ENCODE measurements around the gene GPA33. TPM values are rescaled to one million over a fixed set of nuclear protein-coding genes. Genes with fewer than 3 reads are reported as not detected.

GPA33 gene
- total and polyA plus RNA-seq, 3 experiments from 2014 or later: 0.66 to 19.7 (median 0.97) TPM

DNA sequence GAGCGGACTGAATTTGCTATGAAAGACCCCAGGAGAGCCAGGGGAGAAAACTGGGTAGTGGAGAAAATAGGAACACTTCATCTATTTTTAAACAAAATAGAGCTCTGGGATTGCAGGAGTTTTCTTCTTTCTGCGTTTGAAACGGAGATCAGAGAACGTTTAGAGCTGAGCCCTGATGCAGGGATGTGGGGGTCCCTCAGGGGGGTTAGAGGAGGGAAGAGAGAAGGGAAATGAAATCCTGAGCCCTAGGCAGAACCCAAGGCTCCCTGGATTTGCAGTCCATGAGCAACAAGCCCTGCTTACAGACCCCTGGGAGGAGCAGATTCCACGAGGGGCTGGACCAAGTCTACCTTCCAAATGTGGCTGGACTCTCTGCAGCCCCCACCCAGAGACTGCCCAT is 25.5 kb upstream of the GPA33 start:
- Histone ChIP-seq H3K36me3 (ENCODE audit: insufficient read depth, low read length) (no peaks in the 10 kb centered on the region), H3K4me1 (ENCODE audit: insufficient read depth, low read length) (no peaks in the 10 kb centered on the region), H3K4me3 (ENCODE audit: low read length) (no peak overlapping the region), H3K9me3 (ENCODE audit: low read length) (no peaks in the 10 kb centered on the region), H3K27ac (ENCODE audit: low read depth, low read length) (no peak overlapping the region), H3K27me3 (ENCODE audit: insufficient read depth, low read length, poor library complexity, severe bottlenecking) (no peaks in the 10 kb centered on the region)
- peaks cover 5 to 11% of the 10 kb centered on the region in 2 donors for H3K27me3 Mint-ChIP-seq
- peaks cover 6% of the 10 kb centered on the region in 3 donors for H3K4me1 Mint-ChIP-seq
- H3K9me3 Mint-ChIP-seq: peaks cover 0 to 6% (median 0%) of the 10 kb centered on the region in 5 donors
- peak overlapping the region in 1 of 8 donors; percentile 51 for H3K27ac Mint-ChIP-seq
- ChIA-PET POLR2A (no interaction called here), CTCF (interaction anchor here (1.9 kb wide), 1 partner anchor 49 kb away, joined by 4 read pairs; no protein-coding TSS in a partner anchor)
- peaks cover 0 to 5% (median 2%) of the 10 kb centered on the region in 3 donors for H3K36me3 Mint-ChIP-seq
- DNase-seq: no peak
- no peak overlapping the region for H3K4me3 Mint-ChIP-seq

DNA sequence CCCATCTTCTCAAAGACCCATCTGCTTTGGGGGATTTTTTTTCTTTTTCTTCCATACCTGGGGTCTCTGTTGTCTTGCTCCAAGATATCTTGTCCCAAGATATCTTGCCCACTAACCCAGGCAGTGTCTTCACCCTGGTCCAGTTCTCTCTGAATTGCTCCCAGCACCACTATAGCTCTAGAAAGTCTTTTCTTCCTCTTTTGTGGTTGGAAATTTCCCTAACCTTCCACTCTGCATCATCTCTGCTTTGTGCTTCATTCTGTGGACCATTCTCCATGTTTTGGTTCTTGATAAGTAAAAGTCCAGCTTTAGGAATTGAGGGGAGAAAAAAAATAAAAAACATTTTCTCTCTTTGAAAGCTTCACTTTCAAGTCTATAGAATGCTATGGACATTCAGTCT is 24.5 kb upstream of the GPA33 start:
- POLR2A ChIA-PET: no interaction called here
- H3K36me3 Mint-ChIP-seq: peaks cover 0 to 13% (median 2%) of the 10 kb centered on the region in 3 donors
- Histone ChIP-seq H3K4me3 (ENCODE audit: low read length) (no peak overlapping the region), H3K27me3 (ENCODE audit: insufficient read depth, low read length, poor library complexity, severe bottlenecking) (no peaks in the 10 kb centered on the region), H3K36me3 (ENCODE audit: insufficient read depth, low read length) (no peaks in the 10 kb centered on the region), H3K4me1 (ENCODE audit: insufficient read depth, low read length) (peaks cover 6% of the 10 kb centered on the region), H3K27ac (ENCODE audit: low read depth, low read length) (no peak overlapping the region), H3K9me3 (ENCODE audit: low read length) (no peaks in the 10 kb centered on the region)
- DNase-seq: no peak
- H3K27me3 Mint-ChIP-seq: peaks cover 5 to 7% of the 10 kb centered on the region in 2 donors
- H3K4me1 Mint-ChIP-seq: peaks cover 15 to 16% (median 15%) of the 10 kb centered on the region in 3 donors
- CTCF ChIA-PET: no interaction called here
- peak overlapping the region in 1 of 8 donors; percentile 24 for H3K27ac Mint-ChIP-seq
- H3K4me3 Mint-ChIP-seq: no peak overlapping the region
- H3K9me3 Mint-ChIP-seq: peaks cover 0 to 13% (median 7%) of the 10 kb centered on the region in 5 donors

DNA sequence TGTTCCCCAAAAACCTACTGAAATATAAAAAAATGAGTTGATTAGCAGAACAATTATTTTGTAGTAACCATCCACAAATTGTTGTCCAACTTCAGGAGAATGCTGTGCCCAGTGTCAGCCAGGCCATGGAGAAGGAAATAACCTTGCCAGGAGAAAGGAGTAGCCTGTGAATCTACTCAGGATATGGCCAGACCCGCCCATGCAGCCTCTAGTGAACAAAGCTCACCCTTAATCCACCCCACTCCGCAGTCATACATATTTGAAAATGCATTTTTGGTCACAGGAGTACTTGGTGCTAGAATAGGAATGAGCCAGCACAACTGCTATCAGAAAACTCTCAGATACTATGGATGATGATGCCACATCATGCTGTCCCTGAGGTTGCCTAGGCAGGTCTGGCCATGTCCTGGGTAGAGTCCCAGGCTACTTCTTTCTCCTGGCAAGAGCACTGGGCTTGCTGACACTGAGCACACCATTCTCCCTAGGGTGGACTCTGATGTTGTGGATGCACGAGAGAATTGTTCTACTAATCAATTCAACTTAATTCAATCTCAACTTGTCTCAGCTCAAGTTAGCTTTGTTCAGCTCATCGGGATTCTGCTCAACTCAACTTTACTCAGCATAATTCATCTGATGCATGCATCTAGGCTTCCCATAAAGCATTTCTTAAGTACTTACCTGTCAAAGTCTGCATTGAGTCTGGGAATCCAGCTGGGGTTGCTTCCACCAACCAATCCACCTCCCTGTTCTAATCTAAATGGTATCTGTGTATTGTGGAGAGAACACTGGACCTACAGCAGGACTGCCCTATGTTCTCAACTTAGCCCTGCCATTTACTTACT is 21.9 kb upstream of the GPA33 start:
- Histone ChIP-seq H3K4me1 (ENCODE audit: insufficient read depth, low read length) (peaks cover 15% of the 10 kb centered on the region), H3K9me3 (ENCODE audit: low read length) (no peaks in the 10 kb centered on the region), H3K27ac (ENCODE audit: low read depth, low read length) (no peak overlapping the region), H3K36me3 (ENCODE audit: insufficient read depth, low read length) (no peaks in the 10 kb centered on the region), H3K4me3 (ENCODE audit: low read length) (no peak overlapping the region), H3K27me3 (ENCODE audit: insufficient read depth, low read length, poor library complexity, severe bottlenecking) (no peaks in the 10 kb centered on the region)
- H3K4me3 Mint-ChIP-seq: no peak overlapping the region
- ChIA-PET CTCF (no interaction called here), POLR2A (no interaction called here)
- peaks cover 28 to 32% (median 31%) of the 10 kb centered on the region in 3 donors for H3K4me1 Mint-ChIP-seq
- no peak for DNase-seq
- H3K27me3 Mint-ChIP-seq: peaks cover 0 to 5% of the 10 kb centered on the region in 2 donors
- H3K9me3 Mint-ChIP-seq: peaks cover 0 to 13% (median 8%) of the 10 kb centered on the region in 5 donors
- H3K36me3 Mint-ChIP-seq: peaks cover 0 to 20% (median 3%) of the 10 kb centered on the region in 3 donors
- H3K27ac Mint-ChIP-seq: peak overlapping the region in 1 of 8 donors; percentile 26

DNA sequence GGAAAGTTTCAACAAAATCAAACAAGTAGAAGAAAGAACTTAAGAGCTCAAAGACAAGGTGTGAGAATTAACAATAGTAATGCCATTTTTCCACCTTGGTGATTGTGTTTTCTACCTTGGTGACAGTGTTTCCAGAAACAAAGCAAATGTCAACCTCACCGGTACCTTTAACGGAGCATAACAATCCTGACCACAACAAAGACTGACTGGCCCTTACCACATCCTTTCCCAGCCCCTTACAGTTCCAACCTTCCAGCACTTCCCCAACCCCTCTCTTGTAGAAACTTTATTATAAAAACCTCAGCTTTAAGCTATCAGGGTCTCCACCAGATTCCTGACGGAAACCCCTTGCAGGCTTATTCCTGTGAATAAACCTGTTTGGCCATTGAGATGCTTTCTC is 20.4 kb upstream of the GPA33 start:
- peaks cover 0 to 20% (median 5%) of the 10 kb centered on the region in 3 donors for H3K36me3 Mint-ChIP-seq
- peak overlapping the region in 2 of 8 donors; percentile 1 to 68 for H3K27ac Mint-ChIP-seq
- peaks cover 29 to 32% (median 31%) of the 10 kb centered on the region in 3 donors for H3K4me1 Mint-ChIP-seq
- Histone ChIP-seq H3K27ac (ENCODE audit: low read depth, low read length) (no peak overlapping the region), H3K4me1 (ENCODE audit: insufficient read depth, low read length) (peaks cover 15% of the 10 kb centered on the region), H3K9me3 (ENCODE audit: low read length) (no peaks in the 10 kb centered on the region), H3K27me3 (ENCODE audit: insufficient read depth, low read length, poor library complexity, severe bottlenecking) (no peaks in the 10 kb centered on the region), H3K4me3 (ENCODE audit: low read length) (no peak overlapping the region), H3K36me3 (ENCODE audit: insufficient read depth, low read length) (no peaks in the 10 kb centered on the region)
- ChIA-PET CTCF (interaction anchor here (1.5 kb wide), 1 partner anchor 52 kb away, joined by 3 read pairs; no protein-coding TSS in a partner anchor), POLR2A (no interaction called here)
- H3K4me3 Mint-ChIP-seq: peak overlapping the region in 2 of 7 donors; percentile 5 to 33
- H3K27me3 Mint-ChIP-seq: peaks cover 4 to 5% of the 10 kb centered on the region in 2 donors
- DNase-seq: peak in 2 of 5 donors; percentile 24 to 67
- H3K9me3 Mint-ChIP-seq: peaks cover 0 to 13% (median 8%) of the 10 kb centered on the region in 5 donors

DNA sequence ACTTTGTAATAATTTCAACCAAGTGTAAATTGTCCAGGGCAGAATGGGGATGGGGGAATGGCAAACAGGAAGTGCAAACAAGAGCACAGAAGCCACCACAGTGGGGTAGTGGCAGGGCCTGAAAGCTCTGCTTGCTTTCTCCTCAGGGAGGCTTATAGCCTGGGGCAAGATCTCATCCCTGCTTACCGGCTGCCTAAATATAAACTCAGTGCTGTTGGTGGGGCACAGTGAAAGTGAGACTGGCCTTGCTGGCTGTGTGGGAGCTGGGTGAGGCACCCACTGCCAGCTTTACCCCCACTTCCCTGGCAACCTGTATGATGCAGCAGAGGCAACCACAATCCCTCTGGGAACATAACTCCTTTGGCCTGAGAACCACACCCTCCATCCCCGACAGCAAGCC is 18.9 kb upstream of the GPA33 start:
- Histone ChIP-seq H3K36me3 (ENCODE audit: insufficient read depth, low read length) (no peaks in the 10 kb centered on the region), H3K4me3 (ENCODE audit: low read length) (no peak overlapping the region), H3K27me3 (ENCODE audit: insufficient read depth, low read length, poor library complexity, severe bottlenecking) (no peaks in the 10 kb centered on the region), H3K9me3 (ENCODE audit: low read length) (no peaks in the 10 kb centered on the region), H3K27ac (ENCODE audit: low read depth, low read length) (no peak overlapping the region), H3K4me1 (ENCODE audit: insufficient read depth, low read length) (peaks cover 22% of the 10 kb centered on the region)
- Mint-ChIP-seq H3K36me3 (peaks cover 0 to 20% (median 5%) of the 10 kb centered on the region in 3 donors), H3K4me1 (peaks cover 38 to 42% (median 42%) of the 10 kb centered on the region in 3 donors), H3K27ac (peak overlapping the region in 5 of 8 donors; percentile 14 to 62 (median 21)), H3K27me3 (peaks cover 6 to 8% of the 10 kb centered on the region in 2 donors), H3K4me3 (no peak overlapping the region), H3K9me3 (peaks cover 0 to 13% (median 8%) of the 10 kb centered on the region in 5 donors)
- POLR2A ChIA-PET: interaction anchor here (1.0 kb wide), 1 partner anchor 9 kb away, joined by 3 read pairs; no protein-coding TSS in a partner anchor
- CTCF ChIA-PET: interaction anchor here (0.9 to 1.3 kb wide), 3 partner anchors 15 to 199 kb away, joined by 3 to 4 read pairs (median 3); no protein-coding TSS in a partner anchor
- no peak for DNase-seq

DNA sequence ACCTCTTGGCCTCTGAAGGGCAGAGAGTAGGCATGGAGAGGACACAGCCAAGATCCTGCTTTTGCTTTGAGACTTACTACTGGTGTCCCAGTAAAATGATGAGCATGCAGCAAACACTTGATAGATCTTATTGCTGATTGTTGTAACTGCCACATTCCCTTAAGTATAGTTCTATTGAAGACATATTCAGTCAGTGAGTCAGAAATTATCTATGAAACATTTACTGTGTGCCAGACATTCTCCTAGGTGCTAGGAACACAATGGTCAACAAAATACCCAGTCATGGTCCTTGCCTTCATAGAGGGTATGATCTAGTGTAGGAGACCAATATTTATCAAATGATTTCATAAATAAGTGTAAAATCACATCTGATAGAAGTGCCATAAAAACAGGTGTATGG is 17.3 kb upstream of the GPA33 start:
- Histone ChIP-seq H3K9me3 (ENCODE audit: low read length) (no peaks in the 10 kb centered on the region), H3K27me3 (ENCODE audit: insufficient read depth, low read length, poor library complexity, severe bottlenecking) (no peaks in the 10 kb centered on the region), H3K4me1 (ENCODE audit: insufficient read depth, low read length) (peaks cover 23% of the 10 kb centered on the region), H3K27ac (ENCODE audit: low read depth, low read length) (no peak overlapping the region), H3K4me3 (ENCODE audit: low read length) (no peak overlapping the region), H3K36me3 (ENCODE audit: insufficient read depth, low read length) (no peaks in the 10 kb centered on the region)
- ChIA-PET CTCF (no interaction called here), POLR2A (no interaction called here)
- peaks cover 0 to 13% (median 8%) of the 10 kb centered on the region in 5 donors for H3K9me3 Mint-ChIP-seq
- H3K27me3 Mint-ChIP-seq: peaks cover 6 to 8% of the 10 kb centered on the region in 2 donors
- no peak overlapping the region for H3K4me3 Mint-ChIP-seq
- DNase-seq: no peak
- no peak overlapping the region for H3K27ac Mint-ChIP-seq
- peaks cover 40 to 44% (median 44%) of the 10 kb centered on the region in 3 donors for H3K4me1 Mint-ChIP-seq
- H3K36me3 Mint-ChIP-seq: peaks cover 0 to 20% (median 5%) of the 10 kb centered on the region in 3 donors

DNA sequence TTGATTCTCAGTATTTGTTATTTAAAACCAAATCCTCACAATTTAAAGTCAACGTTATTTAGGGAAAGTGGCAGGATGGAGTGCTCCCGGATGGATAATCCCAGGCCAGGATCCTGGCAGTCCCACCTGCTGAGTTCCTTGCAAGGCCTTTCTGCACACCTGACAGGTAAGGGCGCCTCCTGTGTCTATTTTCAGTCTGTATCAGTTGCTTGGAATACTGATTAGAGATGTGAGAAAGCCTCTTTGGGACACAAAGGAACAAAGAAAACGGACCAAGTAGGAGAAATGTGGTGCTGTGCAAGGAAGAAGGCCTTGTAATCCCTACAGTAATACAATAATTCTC is 15.9 kb upstream of the GPA33 start:
- peaks cover 0 to 20% (median 5%) of the 10 kb centered on the region in 3 donors for H3K36me3 Mint-ChIP-seq
- POLR2A ChIA-PET: no interaction called here
- H3K36me3 ChIP-seq (ENCODE audit: insufficient read depth, low read length): no peaks in the 10 kb centered on the region
- H3K27me3 ChIP-seq (ENCODE audit: insufficient read depth, low read length, poor library complexity, severe bottlenecking): no peaks in the 10 kb centered on the region
- H3K4me1 ChIP-seq (ENCODE audit: insufficient read depth, low read length): peaks cover 23% of the 10 kb centered on the region
- CTCF ChIA-PET: no interaction called here
- peaks cover 38 to 42% (median 42%) of the 10 kb centered on the region in 3 donors for H3K4me1 Mint-ChIP-seq
- no peaks in the 10 kb centered on the region for H3K9me3 ChIP-seq (ENCODE audit: low read length)
- DNase-seq: no peak
- peaks cover 1 to 9% of the 10 kb centered on the region in 2 donors for H3K27me3 Mint-ChIP-seq
- H3K9me3 Mint-ChIP-seq: peaks cover 0 to 11% (median 8%) of the 10 kb centered on the region in 5 donors
- H3K4me3 ChIP-seq (ENCODE audit: low read length): no peak overlapping the region
- H3K27ac Mint-ChIP-seq: no peak overlapping the region
- no peak overlapping the region for H3K27ac ChIP-seq (ENCODE audit: low read depth, low read length)
- H3K4me3 Mint-ChIP-seq: no peak overlapping the region
